Endothelial cell of hepatic sinusoid (primary cell): ENCODE measurements around the gene GINS2.

Experiments used
- in situ Hi-C: cut with HindIII; loops from 2 replicates; pipeline ENCODE4 v1.10.0; 2017; ENCODE audit warnings: low sequenced_read_pairs

Gene GINS2

GRCh38 chr16:85695196-85696128 lies 6.7 kb upstream of the GINS2 start:
- in situ Hi-C loops: loop anchor here (5.0 kb wide), 1 partner anchor 67 kb away; no protein-coding TSS in a partner anchor

- in situ Hi-C loops: no loop called here
Measured at GRCh38 chr16:85690469-85691064, 1.8 kb upstream of the GINS2 start.

- in situ Hi-C loops: no loop called here
Measured at GRCh38 chr16:85689950-85690320, 1.2 kb upstream of the GINS2 start.

- in situ Hi-C loops: no loop called here
Measured at GRCh38 chr16:85689285-85689949, 663 bp upstream of the GINS2 start.

GRCh38 chr16:85687651-85688471 lies 893 bp downstream of the GINS2 start:
- in situ Hi-C loops: no loop called here

GRCh38 chr16:85686912-85687591 lies 1.7 kb downstream of the GINS2 start:
- in situ Hi-C loops: no loop called here

GRCh38 chr16:85685251-85685650 lies 3.5 kb downstream of the GINS2 start:
- in situ Hi-C loops: no loop called here

GRCh38 chr16:85683363-85683762 lies 5.4 kb downstream of the GINS2 start:
- in situ Hi-C loops: no loop called here

- in situ Hi-C loops: no loop called here
Measured at GRCh38 chr16:85682516-85682915, 6.2 kb downstream of the GINS2 start.

- in situ Hi-C loops: no loop called here
Measured at GRCh38 chr16:85681255-85681654, 7.5 kb downstream of the GINS2 start.

GRCh38 chr16:85680352-85680944 lies 8.3 kb downstream of the GINS2 start:
- in situ Hi-C loops: no loop called here

- in situ Hi-C loops: no loop called here
Measured at GRCh38 chr16:85679870-85680269, 8.9 kb downstream of the GINS2 start.

- in situ Hi-C loops: no loop called here
Measured at GRCh38 chr16:85678821-85679220, 9.9 kb downstream of the GINS2 start.

GRCh38 chr16:85678016-85678415 lies 10.7 kb downstream of the GINS2 start:
- in situ Hi-C loops: no loop called here

- in situ Hi-C loops: no loop called here
Measured at GRCh38 chr16:85677383-85677967, 11.3 kb downstream of the GINS2 start.

- in situ Hi-C loops: no loop called here
Measured at GRCh38 chr16:85676466-85676865, 12.3 kb downstream of the GINS2 start.

- in situ Hi-C loops: no loop called here
Measured at GRCh38 chr16:85675251-85675874, 13.4 kb downstream of the GINS2 start.

GRCh38 chr16:85674828-85675227 lies 13.9 kb downstream of the GINS2 start:
- in situ Hi-C loops: no loop called here

GRCh38 chr16:85674418-85674755 lies 14.4 kb downstream of the GINS2 start:
- in situ Hi-C loops: no loop called here
